Measurements from ENCODE around the gene PRKG1. TPM values are rescaled to one million over a fixed set of nuclear protein-coding genes. Genes with fewer than 3 reads are reported as not detected.

The PRKG1 gene
- polyA plus RNA-seq, 1 donor from 2014 or later = 0.36 TPM

DNA sequence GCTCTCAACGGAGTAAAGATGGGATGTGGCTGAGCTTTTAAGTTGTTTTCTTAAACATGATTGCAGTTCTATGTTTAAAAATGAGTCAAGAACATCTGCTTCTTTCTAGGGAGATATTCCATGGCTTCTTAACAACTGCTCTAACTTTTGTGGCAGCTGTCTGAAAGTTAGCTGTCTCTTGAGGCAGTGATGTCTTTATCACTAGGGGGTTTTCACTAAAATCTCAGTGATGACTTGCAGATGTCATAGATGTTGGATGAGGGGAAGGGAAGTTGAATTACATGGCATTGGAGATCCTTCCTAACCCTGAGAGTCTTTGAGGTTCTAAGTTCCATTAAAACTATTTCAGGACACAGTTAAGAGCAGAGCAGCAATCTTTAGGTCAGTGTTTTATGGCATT is 43.5 kb downstream of the PRKG1 start:
- no peak overlapping the region for H3K27ac Mint-ChIP-seq
- no peaks in the 10 kb centered on the region for H3K9me3 Mint-ChIP-seq
- no peaks in the 10 kb centered on the region for H3K27me3 Mint-ChIP-seq
- no peaks in the 10 kb centered on the region for H3K4me1 Mint-ChIP-seq
- H3K4me3 Mint-ChIP-seq = no peak overlapping the region
- no peaks in the 10 kb centered on the region for H3K36me3 Mint-ChIP-seq

GRCh38 chr10:51119441-51119840 is 45.2 kb downstream of the PRKG1 start:
- no peak overlapping the region for H3K27ac Mint-ChIP-seq
- H3K4me1 Mint-ChIP-seq = no peaks in the 10 kb centered on the region
- H3K27me3 Mint-ChIP-seq = no peaks in the 10 kb centered on the region
- no peaks in the 10 kb centered on the region for H3K36me3 Mint-ChIP-seq
- no peak overlapping the region for H3K4me3 Mint-ChIP-seq
- peaks cover 0 to 4% (median 0%) of the 10 kb centered on the region in 3 donors for H3K9me3 Mint-ChIP-seq

GRCh38 chr10:51121861-51122260 is 47.6 kb downstream of the PRKG1 start:
- peaks cover 0 to 7% (median 0%) of the 10 kb centered on the region in 3 donors for H3K9me3 Mint-ChIP-seq

GRCh38 chr10:51124852-51125251 is 50.6 kb downstream of the PRKG1 start:
- H3K4me1 Mint-ChIP-seq = no peaks in the 10 kb centered on the region
- no peak overlapping the region for H3K4me3 Mint-ChIP-seq

More at GRCh38 chr10:51121861-51122260, 47.6 kb downstream of the PRKG1 start:
- no peaks in the 10 kb centered on the region for H3K27me3 Mint-ChIP-seq
- no peak overlapping the region for H3K4me3 Mint-ChIP-seq
- no peaks in the 10 kb centered on the region for H3K4me1 Mint-ChIP-seq
- no peaks in the 10 kb centered on the region for H3K36me3 Mint-ChIP-seq
- H3K27ac Mint-ChIP-seq = no peak overlapping the region

GRCh38 chr10:51125518-51125917 is 51.2 kb downstream of the PRKG1 start:
- Mint-ChIP-seq H3K27ac (no peak overlapping the region), H3K4me3 (no peak overlapping the region), H3K27me3 (no peaks in the 10 kb centered on the region)

More at GRCh38 chr10:51124852-51125251, 50.6 kb downstream of the PRKG1 start:
- Mint-ChIP-seq H3K27me3 (no peaks in the 10 kb centered on the region), H3K9me3 (peaks cover 0 to 7% (median 0%) of the 10 kb centered on the region in 3 donors), H3K27ac (no peak overlapping the region), H3K36me3 (no peaks in the 10 kb centered on the region)

DNA sequence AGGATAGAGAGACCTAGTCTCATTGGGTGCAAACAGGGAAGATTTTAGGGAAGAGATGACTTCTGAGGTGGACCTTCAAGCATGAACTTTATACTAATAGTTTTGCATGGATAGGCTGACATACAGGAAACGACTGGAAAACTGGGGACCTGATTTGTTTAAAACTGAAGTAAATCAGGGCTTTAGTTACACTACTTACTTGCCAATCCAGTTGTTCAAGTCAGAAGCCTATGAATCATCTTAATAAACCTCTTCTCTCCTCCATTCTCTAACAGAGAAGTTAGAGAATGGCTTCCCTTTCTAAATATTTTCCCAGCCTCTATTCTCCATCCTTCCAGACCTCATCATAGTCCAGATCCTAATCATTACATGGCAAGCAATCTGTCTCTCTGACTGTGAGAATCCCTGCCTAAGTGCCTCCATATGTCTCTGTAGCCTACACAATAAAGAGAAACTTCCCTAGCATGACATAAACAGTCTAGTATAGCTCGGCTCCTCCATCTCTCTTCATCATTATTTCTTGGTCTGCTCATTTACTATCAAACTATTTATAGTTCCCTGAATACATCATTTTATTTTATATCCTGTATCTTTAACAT is 55.8 kb downstream of the PRKG1 start:
- peaks cover 0 to 4% (median 0%) of the 10 kb centered on the region in 3 donors for H3K9me3 Mint-ChIP-seq
- H3K27ac Mint-ChIP-seq = no peak overlapping the region
- H3K4me1 Mint-ChIP-seq = no peaks in the 10 kb centered on the region
- H3K27me3 Mint-ChIP-seq = no peaks in the 10 kb centered on the region
- no peaks in the 10 kb centered on the region for H3K36me3 Mint-ChIP-seq
- no peak overlapping the region for H3K4me3 Mint-ChIP-seq

More at GRCh38 chr10:51125518-51125917, 51.2 kb downstream of the PRKG1 start:
- Mint-ChIP-seq H3K4me1 (no peaks in the 10 kb centered on the region), H3K9me3 (peaks cover 0 to 7% (median 0%) of the 10 kb centered on the region in 3 donors), H3K36me3 (no peaks in the 10 kb centered on the region)

GRCh38 chr10:51137756-51138529 is 63.7 kb downstream of the PRKG1 start:
- H3K4me3 Mint-ChIP-seq = no peak overlapping the region
- no peaks in the 10 kb centered on the region for H3K4me1 Mint-ChIP-seq
- no peaks in the 10 kb centered on the region for H3K27me3 Mint-ChIP-seq
- peaks cover 0 to 4% (median 1%) of the 10 kb centered on the region in 3 donors for H3K9me3 Mint-ChIP-seq
- H3K27ac Mint-ChIP-seq = no peak overlapping the region
- no peaks in the 10 kb centered on the region for H3K36me3 Mint-ChIP-seq

- Mint-ChIP-seq H3K9me3 (peaks cover 1 to 7% (median 4%) of the 10 kb centered on the region in 3 donors), H3K27me3 (no peaks in the 10 kb centered on the region), H3K36me3 (no peaks in the 10 kb centered on the region), H3K4me1 (no peaks in the 10 kb centered on the region), H3K27ac (no peak overlapping the region), H3K4me3 (no peak overlapping the region)
Observed at GRCh38 chr10:51139176-51139575, 64.9 kb downstream of the PRKG1 start.

- peaks cover 1 to 7% (median 4%) of the 10 kb centered on the region in 3 donors for H3K9me3 Mint-ChIP-seq
- H3K36me3 Mint-ChIP-seq = no peaks in the 10 kb centered on the region
- H3K27me3 Mint-ChIP-seq = no peaks in the 10 kb centered on the region
- no peak overlapping the region for H3K27ac Mint-ChIP-seq
- no peak overlapping the region for H3K4me3 Mint-ChIP-seq
- H3K4me1 Mint-ChIP-seq = no peaks in the 10 kb centered on the region
Observed at GRCh38 chr10:51141010-51141409, 66.7 kb downstream of the PRKG1 start.

- H3K36me3 Mint-ChIP-seq = no peaks in the 10 kb centered on the region
- H3K4me3 Mint-ChIP-seq = no peak overlapping the region
- peaks cover 0 to 7% (median 1%) of the 10 kb centered on the region in 3 donors for H3K9me3 Mint-ChIP-seq
- H3K27me3 Mint-ChIP-seq = no peaks in the 10 kb centered on the region
- no peaks in the 10 kb centered on the region for H3K4me1 Mint-ChIP-seq
- no peak overlapping the region for H3K27ac Mint-ChIP-seq
Observed at GRCh38 chr10:51144161-51144781, 70.0 kb downstream of the PRKG1 start.

GRCh38 chr10:51145375-51145774 is 71.1 kb downstream of the PRKG1 start:
- no peak overlapping the region for H3K27ac Mint-ChIP-seq
- H3K36me3 Mint-ChIP-seq = no peaks in the 10 kb centered on the region
- H3K4me3 Mint-ChIP-seq = no peak overlapping the region
- no peaks in the 10 kb centered on the region for H3K27me3 Mint-ChIP-seq
- H3K9me3 Mint-ChIP-seq = peaks cover 0 to 7% (median 1%) of the 10 kb centered on the region in 3 donors
- no peaks in the 10 kb centered on the region for H3K4me1 Mint-ChIP-seq

- H3K4me1 Mint-ChIP-seq = no peaks in the 10 kb centered on the region
- no peak overlapping the region for H3K4me3 Mint-ChIP-seq
- H3K9me3 Mint-ChIP-seq = peaks cover 0 to 7% (median 1%) of the 10 kb centered on the region in 3 donors
- H3K27me3 Mint-ChIP-seq = no peaks in the 10 kb centered on the region
- H3K27ac Mint-ChIP-seq = no peak overlapping the region
- no peaks in the 10 kb centered on the region for H3K36me3 Mint-ChIP-seq
Observed at GRCh38 chr10:51147644-51148399, 73.5 kb downstream of the PRKG1 start.

GRCh38 chr10:51156926-51157325 is 82.6 kb downstream of the PRKG1 start:
- H3K4me3 Mint-ChIP-seq = no peak overlapping the region
- no peaks in the 10 kb centered on the region for H3K36me3 Mint-ChIP-seq
- H3K9me3 Mint-ChIP-seq = no peaks in the 10 kb centered on the region
- H3K4me1 Mint-ChIP-seq = peaks cover 0 to 1% (median 0%) of the 10 kb centered on the region in 3 donors
- H3K27me3 Mint-ChIP-seq = no peaks in the 10 kb centered on the region
- no peak overlapping the region for H3K27ac Mint-ChIP-seq

- no peak overlapping the region for H3K4me3 Mint-ChIP-seq
- no peaks in the 10 kb centered on the region for H3K27me3 Mint-ChIP-seq
- no peak overlapping the region for H3K27ac Mint-ChIP-seq
- no peaks in the 10 kb centered on the region for H3K9me3 Mint-ChIP-seq
- no peaks in the 10 kb centered on the region for H3K36me3 Mint-ChIP-seq
- peaks cover 0 to 1% (median 0%) of the 10 kb centered on the region in 3 donors for H3K4me1 Mint-ChIP-seq
Observed at GRCh38 chr10:51158832-51159231, 84.5 kb downstream of the PRKG1 start.

DNA sequence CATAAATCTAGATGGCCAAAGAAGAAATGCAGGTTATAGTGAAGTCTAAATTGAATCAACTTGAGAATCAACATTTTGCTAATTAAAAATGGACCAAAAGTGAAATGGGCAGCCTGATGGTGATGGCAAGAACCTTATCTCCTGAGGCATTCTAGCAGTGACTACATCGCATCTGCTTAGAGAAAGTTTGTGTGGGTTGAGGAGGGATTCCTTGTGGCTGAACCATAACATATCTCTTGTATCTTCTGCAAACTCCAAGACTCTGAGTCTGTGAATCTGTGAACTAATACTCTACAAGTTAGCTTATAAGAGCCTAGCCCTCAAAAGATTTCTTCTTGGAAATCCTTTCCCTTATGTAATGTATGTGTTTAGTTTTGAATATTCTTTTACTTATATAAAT is 85.6 kb downstream of the PRKG1 start:
- Mint-ChIP-seq H3K27ac (no peak overlapping the region), H3K9me3 (no peaks in the 10 kb centered on the region), H3K27me3 (no peaks in the 10 kb centered on the region), H3K4me1 (peaks cover 0 to 1% (median 0%) of the 10 kb centered on the region in 3 donors), H3K36me3 (no peaks in the 10 kb centered on the region), H3K4me3 (no peak overlapping the region)

Measured in IgD-negative memory B cell (primary cell).